TTC549 (cell line): ENCODE data around the gene DPP10.
"Not testable (repeated sequence)": the region's sequence is repeated elsewhere in the genome, so short reads cannot be mapped to it uniquely, and the experiment has no call there.

Experiments
- FAIRE-seq: peaks from 2 replicates; lab custom pipeline; 2012; peaks lifted over from hg19 to GRCh38; lab: Jason Lieb, UNC

DPP10 gene

GRCh38 chr2:114515882-114516281, 73.4 kb downstream of the DPP10 start:
- FAIRE-seq = no peak

- FAIRE-seq = no peak
Measured at GRCh38 chr2:114517580-114517979, 75.1 kb downstream of the DPP10 start.

GRCh38 chr2:114518738-114519137, 76.3 kb downstream of the DPP10 start:
- no peak for FAIRE-seq

GRCh38 chr2:114522612-114523011, 80.2 kb downstream of the DPP10 start:
- FAIRE-seq = not testable (repeated sequence)

DNA sequence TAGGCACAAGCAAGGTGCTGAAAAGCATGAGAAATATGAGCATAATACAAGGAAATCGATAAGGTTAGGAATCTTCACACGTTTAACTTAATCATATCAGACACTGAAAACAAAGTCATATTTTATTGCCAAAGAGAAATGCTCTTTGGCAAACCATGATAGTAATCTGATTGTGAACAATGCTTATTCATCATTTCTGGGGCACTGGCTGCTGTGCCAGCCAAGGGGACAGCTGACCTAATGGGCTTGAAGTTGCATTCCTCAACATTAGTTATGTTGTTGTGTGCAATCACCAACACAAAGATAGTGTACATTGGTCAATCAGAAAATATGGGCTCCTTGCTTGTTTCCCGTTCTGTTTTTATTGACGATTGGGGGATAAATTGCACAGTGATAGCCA, 83.5 kb downstream of the DPP10 start:
- FAIRE-seq = no peak

- FAIRE-seq = no peak
Measured at GRCh38 chr2:114526841-114527240, 84.4 kb downstream of the DPP10 start.

DNA sequence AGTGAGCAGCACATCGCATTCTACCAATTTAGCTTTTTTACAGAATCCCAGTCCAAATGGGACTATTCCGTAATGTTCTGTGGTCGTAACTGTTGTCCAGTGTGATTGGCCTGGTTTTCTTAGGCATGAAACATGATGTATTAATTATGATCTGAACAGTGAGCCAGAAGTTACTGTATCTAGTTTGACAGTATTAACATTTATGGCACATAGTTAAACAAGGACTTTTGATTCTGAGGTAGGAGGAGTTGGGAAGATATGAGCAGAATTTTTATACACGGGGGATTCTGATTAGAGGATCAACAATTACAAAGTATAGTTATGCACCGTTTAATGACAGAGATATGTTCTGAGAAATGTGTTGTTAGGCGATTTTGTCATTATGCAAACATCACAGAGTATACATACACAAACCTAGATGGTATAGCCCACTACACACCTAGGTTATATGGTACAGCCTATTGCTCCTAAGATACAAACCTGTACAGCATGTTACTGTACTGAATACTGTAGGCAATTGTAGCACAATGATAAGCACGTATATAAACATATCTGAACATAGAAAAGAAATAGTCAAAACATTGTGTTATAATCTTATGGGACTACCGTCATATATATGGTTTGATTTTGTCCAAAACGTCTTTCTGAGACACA, 85.0 kb downstream of the DPP10 start:
- FAIRE-seq = no peak

- FAIRE-seq = no peak
Measured at GRCh38 chr2:114534116-114535084, 92.0 kb downstream of the DPP10 start.

GRCh38 chr2:114537777-114538176, 95.3 kb downstream of the DPP10 start:
- FAIRE-seq = no peak

DNA sequence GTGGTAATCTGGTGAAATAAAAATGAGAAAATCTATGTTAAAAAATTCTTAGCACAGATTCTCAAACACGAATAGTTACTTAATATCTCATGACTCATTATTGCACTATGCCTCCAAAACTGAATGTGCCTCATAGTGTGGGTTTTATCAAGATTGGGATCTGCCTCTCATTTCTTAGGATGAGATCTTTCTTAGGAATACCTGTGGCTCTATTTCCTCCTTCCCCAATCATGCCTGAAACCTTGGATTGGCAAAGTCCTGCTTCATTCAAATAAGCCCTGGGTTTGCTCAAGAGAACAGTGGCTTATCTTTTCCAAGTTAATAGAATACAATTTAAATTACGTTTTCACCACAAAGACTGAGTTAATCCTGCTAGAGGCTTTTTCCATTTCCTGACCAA, 100.3 kb downstream of the DPP10 start:
- FAIRE-seq = no peak

DNA sequence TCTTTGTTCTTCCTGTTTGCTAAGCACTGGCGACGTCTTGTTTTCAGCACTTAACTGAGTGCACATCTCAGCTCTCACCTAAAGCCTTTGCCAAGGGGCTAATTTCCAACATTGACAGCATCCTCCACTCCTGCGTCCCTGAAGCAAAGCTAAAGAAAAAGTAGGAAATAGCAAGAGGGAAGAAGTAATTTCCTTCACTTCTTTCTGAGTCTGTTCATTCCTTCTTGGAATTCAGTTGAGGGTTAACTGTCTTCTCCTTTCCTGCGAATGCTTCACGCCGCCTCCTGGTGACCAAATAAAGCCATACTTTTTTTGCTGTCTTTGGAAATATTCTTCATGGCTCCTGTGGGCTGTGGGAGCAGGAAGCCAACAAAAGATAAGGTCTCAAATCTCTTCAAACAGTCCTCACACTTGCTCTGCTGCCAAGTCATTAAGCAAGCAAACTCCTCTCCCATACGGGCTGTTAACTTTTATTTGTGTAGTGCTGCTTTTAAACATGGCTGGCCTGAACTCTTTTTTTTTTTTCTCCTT, 100.9 kb downstream of the DPP10 start:
- no peak for FAIRE-seq

DNA sequence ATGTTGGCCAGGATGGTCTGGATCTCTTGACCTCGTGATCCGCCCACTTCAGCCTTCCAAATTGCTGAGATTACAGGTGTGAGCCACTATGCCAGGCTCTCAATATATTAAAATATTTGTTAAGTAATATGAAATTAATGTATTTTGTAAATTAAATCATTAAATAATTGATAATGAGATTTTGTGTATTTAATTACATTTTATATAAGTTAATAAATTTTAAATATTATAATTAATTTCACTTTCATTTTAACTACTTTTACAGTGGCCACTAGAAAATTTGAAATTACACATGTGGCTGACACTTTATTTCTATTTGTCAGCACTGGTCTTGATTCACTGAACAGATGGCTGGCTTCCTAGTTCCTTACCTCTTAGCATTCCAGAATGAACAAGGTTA, 102.6 kb downstream of the DPP10 start:
- FAIRE-seq = no peak

- FAIRE-seq = no peak
Measured at GRCh38 chr2:114546531-114546930, 104.1 kb downstream of the DPP10 start.

DNA sequence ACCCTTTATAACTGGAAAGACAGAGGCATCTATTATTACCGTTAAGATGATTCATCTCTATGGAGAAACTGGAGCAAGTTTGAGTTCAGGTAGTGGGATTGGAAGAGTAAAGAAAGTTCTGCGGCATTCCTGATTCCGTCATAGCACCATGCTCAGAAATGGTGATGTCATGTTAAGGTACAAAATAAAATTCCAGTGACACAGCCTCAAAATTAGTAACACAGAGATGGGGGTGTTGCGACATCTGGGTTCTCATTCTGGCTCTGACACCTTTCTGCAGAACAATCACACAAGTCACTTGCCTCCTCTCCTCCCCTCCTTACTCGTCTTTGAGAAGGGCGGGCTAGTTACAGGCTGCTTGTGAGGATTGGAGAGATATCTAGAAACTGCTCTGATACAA, 105.7 kb downstream of the DPP10 start:
- no peak for FAIRE-seq

DNA sequence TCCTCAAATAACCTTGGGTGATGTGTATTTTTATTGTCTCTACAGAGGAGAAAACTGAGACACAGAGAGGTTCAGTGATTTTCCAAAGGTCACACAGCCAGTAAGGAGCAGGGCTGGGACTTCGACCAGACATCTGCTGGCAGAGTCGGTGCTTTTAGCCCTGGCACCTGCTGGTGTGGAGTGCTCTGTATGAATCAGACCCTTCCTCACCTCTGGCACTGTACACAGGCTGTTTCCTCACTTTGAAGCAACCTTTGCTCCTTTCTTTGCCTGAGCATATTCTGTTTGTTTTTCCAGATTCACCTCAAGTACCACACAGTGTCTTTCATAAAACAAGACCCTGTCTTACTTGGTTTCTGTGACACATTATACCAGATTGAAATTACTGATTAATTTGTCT, 107.9 kb downstream of the DPP10 start:
- no peak for FAIRE-seq

DNA sequence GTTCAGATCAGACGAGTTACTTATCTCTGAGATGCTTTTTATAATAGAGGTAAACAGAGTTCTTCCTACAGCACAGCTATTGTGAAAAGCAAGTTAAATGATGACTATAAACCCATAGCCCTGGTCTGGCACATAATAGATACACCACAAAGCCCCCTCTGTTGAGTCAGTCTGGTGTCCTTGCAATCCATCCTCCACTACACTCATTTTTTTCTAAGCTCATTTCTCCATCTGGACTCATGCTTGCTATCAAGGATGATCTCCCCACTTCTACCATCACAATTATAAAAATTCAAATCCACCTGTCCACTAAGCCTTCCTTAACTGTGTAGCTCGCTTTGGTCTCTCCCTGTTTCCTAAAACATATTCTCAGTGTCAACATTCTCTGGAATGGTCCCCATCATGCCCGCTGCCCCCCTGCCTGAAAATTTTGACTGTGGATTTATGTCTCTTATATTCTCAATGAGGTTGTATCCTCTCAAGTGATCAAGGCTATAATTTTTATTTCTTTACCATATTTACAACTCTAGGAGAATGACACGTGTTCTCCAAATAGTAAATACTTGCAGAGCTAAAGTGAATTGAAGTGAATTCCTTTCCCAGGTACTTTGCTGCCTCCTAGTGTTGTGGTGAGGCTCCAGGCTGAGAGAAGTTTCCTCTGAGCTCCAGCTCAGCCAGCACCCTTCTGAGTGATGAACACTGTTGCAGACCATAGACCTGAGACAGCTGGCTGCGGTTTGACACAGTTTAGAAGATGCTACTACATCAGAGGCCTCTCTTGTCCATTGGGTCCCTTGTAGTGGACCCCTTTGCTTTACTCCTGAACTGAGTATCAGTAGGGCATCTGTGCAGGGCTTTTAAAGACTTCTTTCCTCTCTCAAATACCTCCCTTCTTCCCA, 108.7 kb downstream of the DPP10 start:
- FAIRE-seq = no peak

- FAIRE-seq = no peak
Measured at GRCh38 chr2:114553027-114553426, 110.6 kb downstream of the DPP10 start.

DNA sequence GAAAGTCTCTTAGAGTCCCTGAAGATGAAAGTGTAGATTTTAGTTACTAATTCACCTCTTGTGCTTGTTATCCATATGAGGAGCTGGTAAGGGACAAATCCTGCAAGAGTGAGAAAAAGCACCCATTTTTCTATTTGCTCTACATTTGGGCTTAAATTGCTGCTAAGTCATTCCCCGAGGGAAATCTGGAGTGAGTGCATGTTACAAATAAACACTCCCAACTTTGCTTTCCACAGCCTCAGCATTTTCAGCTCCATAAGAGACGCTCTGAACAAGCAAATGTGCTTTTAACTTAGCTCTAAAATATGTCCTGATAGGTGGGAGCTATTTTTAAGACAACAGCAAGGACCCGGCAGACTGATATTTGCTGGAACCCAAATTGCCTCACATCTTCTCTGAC, 126.7 kb downstream of the DPP10 start:
- no peak for FAIRE-seq

DNA sequence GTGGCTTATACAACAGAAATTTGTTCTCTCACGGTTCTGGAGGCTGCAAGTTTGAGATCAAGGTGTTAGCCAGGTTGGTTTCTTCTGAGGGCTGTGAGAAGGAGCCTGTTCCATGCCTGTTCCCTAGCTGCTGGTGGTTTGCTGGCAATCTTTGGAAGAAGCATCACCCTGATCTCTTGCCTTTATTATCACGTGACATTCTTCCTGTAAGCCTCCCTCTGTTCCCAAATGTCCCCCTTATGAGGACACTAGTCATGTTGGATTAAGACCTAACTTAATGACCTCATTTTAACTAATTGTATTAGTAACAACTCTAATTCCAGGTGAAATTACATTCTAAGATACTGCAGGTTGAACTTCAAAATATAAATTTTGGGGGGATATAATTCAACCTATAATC, 135.2 kb downstream of the DPP10 start:
- no peak for FAIRE-seq

DNA sequence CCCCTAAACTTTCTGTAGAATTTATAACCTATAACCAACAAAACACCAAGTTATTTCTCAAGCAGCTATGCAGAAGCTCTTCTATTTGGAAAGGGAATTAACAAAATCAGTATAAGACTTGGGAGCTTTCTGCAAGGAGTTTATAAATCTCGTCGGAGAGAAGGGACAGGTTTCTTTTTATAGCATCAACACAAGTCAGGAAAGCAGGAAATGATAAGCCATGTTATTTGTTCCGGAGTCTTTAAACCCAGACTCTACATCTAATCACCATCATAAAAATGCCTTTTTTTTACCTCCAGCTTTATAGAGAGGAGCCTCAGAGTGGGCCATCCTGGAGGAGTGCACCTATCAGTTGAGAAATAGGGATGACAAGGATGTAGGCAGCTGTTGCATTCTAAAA, 137.1 kb downstream of the DPP10 start:
- no peak for FAIRE-seq

DNA sequence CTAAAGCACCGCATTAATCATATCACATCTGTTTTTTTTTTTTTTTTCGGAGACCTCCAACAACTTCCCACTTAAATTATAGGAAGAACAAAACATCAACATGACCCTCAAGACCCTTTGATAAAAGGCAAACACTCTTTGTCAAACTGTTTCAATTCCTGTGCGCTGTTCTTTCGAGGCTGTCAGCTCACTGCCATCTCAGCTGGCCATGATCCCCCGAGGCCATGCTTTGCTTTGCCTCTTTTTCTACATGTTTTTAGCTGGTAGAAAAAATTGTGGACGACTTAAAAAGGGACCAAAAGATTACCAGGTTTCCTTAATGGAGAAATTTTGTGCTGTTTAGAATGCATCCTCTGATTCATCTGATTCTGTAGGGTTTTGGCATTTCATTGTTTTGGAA, 138.2 kb downstream of the DPP10 start:
- no peak for FAIRE-seq

GRCh38 chr2:114598329-114598728, 155.9 kb downstream of the DPP10 start:
- no peak for FAIRE-seq
